ENCODE data around the gene STK32B. TPM values are rescaled to one million over a fixed set of nuclear protein-coding genes. Genes with fewer than 3 reads are reported as not detected.

STK32B gene
- total and polyA plus RNA-seq, 2 experiments from 2014 or later = 0.71 to 2.3 TPM

DNA sequence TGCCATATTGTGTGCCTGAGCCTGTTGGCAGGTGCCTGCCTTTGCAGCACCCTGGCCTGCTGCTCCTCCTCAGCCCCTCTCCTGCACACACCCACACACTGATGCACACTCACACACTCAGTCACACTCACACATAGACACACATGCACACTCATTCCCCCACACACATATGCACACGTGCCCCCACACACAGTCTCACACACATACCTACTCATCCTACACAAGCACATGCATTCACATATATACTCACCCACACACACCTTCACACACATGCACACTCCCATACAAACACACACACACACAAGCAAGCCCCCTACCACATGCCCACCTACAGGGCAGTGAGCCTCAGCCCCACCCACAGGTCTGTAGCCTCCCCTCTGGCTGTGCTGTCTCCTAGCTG lies 412.1 kb downstream of the STK32B start:
- Mint-ChIP-seq H3K4me3 (no peak overlapping the region), H3K27ac (no peak overlapping the region), H3K9me3 (no peaks in the 10 kb centered on the region), H3K4me1 (peaks cover 12% of the 10 kb centered on the region; the same call in 2 of the 3 replicates), H3K36me3 (ENCODE audit: low read depth) (no peaks in the 10 kb centered on the region), H3K27me3 (ENCODE audit: insufficient read depth, low read depth, poor library complexity) (peaks cover 7% of the 10 kb centered on the region)
- no peak for ATAC-seq
- no peak for DNase-seq (ENCODE audit: low spot score)
- no peaks in the 10 kb centered on the region for H3K79me2 ChIP-seq (replicated peaks; ENCODE audit: insufficient read depth)
- no peaks in the 10 kb centered on the region for H3K4me1 ChIP-seq (ENCODE audit: insufficient read depth)
- H3K9me2 ChIP-seq (ENCODE audit: insufficient read depth) = no peaks in the 10 kb centered on the region
- no peak overlapping the region for H3K27ac ChIP-seq (ENCODE audit: low read depth)
- no peak overlapping the region for H3K4me2 ChIP-seq
- no peak overlapping the region for H3K4me3 ChIP-seq
- H3F3A ChIP-seq (replicated peaks; ENCODE audit: low read depth) = no peaks in the 10 kb centered on the region
- no peaks in the 10 kb centered on the region for H3K36me3 ChIP-seq (ENCODE audit: insufficient read depth)
- no peak overlapping the region for H2AFZ ChIP-seq
- no peaks in the 10 kb centered on the region for H3K27me3 ChIP-seq (ENCODE audit: insufficient read depth)
- no peaks in the 10 kb centered on the region for H4K20me1 ChIP-seq (replicated peaks; ENCODE audit: insufficient read depth)
- TF ChIP-seq POLR2AphosphoS5 (IDR thresholded peaks at IDR 0.05; ENCODE audit: low read depth) (no peak), EZH2 (IDR thresholded peaks at IDR 0.05; ENCODE audit: low read depth, unreplicated experiment) (no peak), ZNF331 (CRISPR knock-in tag; IDR thresholded peaks at IDR 0.05; ENCODE audit: low read depth) (no peak), EZH2phosphoT487 (IDR thresholded peaks at IDR 0.05; ENCODE audit: unreplicated experiment) (no peak), STAT1 (IDR thresholded peaks at IDR 0.05; ENCODE audit: unreplicated experiment) (no peak)
- TF ChIP-seq, protein P1, sequence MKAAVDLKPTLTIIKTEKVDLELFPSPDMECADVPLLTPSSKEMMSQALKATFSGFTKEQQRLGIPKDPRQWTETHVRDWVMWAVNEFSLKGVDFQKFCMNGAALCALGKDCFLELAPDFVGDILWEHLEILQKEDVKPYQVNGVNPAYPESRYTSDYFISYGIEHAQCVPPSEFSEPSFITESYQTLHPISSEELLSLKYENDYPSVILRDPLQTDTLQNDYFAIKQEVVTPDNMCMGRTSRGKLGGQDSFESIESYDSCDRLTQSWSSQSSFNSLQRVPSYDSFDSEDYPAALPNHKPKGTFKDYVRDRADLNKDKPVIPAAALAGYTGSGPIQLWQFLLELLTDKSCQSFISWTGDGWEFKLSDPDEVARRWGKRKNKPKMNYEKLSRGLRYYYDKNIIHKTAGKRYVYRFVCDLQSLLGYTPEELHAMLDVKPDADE (IDR thresholded peaks at IDR 0.05) = no peak
- TF ChIP-seq, protein P2, sequence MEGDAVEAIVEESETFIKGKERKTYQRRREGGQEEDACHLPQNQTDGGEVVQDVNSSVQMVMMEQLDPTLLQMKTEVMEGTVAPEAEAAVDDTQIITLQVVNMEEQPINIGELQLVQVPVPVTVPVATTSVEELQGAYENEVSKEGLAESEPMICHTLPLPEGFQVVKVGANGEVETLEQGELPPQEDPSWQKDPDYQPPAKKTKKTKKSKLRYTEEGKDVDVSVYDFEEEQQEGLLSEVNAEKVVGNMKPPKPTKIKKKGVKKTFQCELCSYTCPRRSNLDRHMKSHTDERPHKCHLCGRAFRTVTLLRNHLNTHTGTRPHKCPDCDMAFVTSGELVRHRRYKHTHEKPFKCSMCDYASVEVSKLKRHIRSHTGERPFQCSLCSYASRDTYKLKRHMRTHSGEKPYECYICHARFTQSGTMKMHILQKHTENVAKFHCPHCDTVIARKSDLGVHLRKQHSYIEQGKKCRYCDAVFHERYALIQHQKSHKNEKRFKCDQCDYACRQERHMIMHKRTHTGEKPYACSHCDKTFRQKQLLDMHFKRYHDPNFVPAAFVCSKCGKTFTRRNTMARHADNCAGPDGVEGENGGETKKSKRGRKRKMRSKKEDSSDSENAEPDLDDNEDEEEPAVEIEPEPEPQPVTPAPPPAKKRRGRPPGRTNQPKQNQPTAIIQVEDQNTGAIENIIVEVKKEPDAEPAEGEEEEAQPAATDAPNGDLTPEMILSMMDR (conservative IDR thresholded peaks at IDR 0.05; ENCODE audit: low read depth in 2 of 2) = no peak
- TF ChIP-seq, protein P3, sequence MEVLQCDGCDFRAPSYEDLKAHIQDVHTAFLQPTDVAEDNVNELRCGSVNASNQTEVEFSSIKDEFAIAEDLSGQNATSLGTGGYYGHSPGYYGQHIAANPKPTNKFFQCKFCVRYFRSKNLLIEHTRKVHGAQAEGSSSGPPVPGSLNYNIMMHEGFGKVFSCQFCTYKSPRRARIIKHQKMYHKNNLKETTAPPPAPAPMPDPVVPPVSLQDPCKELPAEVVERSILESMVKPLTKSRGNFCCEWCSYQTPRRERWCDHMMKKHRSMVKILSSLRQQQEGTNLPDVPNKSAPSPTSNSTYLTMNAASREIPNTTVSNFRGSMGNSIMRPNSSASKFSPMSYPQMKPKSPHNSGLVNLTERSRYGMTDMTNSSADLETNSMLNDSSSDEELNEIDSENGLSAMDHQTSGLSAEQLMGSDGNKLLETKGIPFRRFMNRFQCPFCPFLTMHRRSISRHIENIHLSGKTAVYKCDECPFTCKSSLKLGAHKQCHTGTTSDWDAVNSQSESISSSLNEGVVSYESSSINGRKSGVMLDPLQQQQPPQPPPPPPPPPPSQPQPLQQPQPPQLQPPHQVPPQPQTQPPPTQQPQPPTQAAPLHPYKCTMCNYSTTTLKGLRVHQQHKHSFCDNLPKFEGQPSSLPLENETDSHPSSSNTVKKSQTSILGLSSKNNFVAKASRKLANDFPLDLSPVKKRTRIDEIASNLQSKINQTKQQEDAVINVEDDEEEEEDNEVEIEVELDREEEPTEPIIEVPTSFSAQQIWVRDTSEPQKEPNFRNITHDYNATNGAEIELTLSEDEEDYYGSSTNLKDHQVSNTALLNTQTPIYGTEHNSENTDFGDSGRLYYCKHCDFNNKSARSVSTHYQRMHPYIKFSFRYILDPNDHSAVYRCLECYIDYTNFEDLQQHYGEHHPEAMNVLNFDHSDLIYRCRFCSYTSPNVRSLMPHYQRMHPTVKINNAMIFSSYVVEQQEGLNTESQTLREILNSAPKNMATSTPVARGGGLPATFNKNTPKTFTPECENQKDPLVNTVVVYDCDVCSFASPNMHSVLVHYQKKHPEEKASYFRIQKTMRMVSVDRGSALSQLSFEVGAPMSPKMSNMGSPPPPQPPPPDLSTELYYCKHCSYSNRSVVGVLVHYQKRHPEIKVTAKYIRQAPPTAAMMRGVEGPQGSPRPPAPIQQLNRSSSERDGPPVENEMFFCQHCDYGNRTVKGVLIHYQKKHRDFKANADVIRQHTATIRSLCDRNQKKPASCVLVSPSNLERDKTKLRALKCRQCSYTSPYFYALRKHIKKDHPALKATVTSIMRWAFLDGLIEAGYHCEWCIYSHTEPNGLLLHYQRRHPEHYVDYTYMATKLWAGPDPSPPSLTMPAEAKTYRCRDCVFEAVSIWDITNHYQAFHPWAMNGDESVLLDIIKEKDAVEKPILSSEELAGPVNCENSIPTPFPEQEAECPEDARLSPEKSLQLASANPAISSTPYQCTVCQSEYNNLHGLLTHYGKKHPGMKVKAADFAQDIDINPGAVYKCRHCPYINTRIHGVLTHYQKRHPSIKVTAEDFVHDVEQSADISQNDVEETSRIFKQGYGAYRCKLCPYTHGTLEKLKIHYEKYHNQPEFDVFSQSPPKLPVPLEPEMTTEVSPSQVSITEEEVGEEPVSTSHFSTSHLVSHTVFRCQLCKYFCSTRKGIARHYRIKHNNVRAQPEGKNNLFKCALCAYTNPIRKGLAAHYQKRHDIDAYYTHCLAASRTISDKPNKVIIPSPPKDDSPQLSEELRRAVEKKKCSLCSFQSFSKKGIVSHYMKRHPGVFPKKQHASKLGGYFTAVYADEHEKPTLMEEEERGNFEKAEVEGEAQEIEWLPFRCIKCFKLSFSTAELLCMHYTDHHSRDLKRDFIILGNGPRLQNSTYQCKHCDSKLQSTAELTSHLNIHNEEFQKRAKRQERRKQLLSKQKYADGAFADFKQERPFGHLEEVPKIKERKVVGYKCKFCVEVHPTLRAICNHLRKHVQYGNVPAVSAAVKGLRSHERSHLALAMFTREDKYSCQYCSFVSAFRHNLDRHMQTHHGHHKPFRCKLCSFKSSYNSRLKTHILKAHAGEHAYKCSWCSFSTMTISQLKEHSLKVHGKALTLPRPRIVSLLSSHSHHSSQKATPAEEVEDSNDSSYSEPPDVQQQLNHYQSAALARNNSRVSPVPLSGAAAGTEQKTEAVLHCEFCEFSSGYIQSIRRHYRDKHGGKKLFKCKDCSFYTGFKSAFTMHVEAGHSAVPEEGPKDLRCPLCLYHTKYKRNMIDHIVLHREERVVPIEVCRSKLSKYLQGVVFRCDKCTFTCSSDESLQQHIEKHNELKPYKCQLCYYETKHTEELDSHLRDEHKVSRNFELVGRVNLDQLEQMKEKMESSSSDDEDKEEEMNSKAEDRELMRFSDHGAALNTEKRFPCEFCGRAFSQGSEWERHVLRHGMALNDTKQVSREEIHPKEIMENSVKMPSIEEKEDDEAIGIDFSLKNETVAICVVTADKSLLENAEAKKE (CRISPR knock-in tag; IDR thresholded peaks at IDR 0.05) = no peak
